ENCODE data around the gene FBXL19.

DNA sequence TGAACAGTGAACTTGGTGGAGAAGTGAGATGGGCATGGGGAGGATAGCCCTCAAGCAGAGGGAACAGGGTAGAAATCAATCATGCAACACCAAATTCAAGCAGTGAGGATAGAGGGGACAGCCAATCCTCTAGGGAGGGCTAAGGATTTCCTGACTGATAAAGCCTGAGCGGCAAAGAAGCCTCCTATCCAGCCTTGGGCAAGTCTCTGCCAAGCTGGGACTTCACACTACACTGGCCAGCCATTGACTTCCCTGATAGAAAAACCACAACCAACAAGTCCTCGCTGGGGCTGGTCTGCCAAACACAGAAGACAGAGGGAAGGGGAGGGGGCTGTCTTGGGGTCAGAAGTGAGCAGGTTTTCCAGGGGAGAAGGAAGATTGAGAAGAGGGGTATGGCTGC lies 2.5 kb upstream of the FBXL19 start:
- no peak for TF ChIP-seq YY1 (IDR thresholded peaks at IDR 0.05)
- TF ChIP-seq, protein P1, sequence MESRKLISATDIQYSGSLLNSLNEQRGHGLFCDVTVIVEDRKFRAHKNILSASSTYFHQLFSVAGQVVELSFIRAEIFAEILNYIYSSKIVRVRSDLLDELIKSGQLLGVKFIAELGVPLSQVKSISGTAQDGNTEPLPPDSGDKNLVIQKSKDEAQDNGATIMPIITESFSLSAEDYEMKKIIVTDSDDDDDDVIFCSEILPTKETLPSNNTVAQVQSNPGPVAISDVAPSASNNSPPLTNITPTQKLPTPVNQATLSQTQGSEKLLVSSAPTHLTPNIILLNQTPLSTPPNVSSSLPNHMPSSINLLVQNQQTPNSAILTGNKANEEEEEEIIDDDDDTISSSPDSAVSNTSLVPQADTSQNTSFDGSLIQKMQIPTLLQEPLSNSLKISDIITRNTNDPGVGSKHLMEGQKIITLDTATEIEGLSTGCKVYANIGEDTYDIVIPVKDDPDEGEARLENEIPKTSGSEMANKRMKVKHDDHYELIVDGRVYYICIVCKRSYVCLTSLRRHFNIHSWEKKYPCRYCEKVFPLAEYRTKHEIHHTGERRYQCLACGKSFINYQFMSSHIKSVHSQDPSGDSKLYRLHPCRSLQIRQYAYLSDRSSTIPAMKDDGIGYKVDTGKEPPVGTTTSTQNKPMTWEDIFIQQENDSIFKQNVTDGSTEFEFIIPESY (IDR thresholded peaks at IDR 0.05): no peak
- TF ChIP-seq, protein P2, sequence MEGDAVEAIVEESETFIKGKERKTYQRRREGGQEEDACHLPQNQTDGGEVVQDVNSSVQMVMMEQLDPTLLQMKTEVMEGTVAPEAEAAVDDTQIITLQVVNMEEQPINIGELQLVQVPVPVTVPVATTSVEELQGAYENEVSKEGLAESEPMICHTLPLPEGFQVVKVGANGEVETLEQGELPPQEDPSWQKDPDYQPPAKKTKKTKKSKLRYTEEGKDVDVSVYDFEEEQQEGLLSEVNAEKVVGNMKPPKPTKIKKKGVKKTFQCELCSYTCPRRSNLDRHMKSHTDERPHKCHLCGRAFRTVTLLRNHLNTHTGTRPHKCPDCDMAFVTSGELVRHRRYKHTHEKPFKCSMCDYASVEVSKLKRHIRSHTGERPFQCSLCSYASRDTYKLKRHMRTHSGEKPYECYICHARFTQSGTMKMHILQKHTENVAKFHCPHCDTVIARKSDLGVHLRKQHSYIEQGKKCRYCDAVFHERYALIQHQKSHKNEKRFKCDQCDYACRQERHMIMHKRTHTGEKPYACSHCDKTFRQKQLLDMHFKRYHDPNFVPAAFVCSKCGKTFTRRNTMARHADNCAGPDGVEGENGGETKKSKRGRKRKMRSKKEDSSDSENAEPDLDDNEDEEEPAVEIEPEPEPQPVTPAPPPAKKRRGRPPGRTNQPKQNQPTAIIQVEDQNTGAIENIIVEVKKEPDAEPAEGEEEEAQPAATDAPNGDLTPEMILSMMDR (IDR thresholded peaks at IDR 0.05; ENCODE audit: low read depth, low read length, missing input control): no peak
- TF ChIP-seq RAD21 (IDR thresholded peaks at IDR 0.05): no peak
- no peak for TF ChIP-seq TAF1 (conservative IDR thresholded peaks at IDR 0.05)
- TF ChIP-seq, protein P3, sequence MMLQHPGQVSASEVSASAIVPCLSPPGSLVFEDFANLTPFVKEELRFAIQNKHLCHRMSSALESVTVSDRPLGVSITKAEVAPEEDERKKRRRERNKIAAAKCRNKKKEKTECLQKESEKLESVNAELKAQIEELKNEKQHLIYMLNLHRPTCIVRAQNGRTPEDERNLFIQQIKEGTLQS (IDR thresholded peaks at IDR 0.05): no peak
- no peak for TF ChIP-seq FOXA2 (IDR thresholded peaks at IDR 0.05)
- no peak for TF ChIP-seq SP1 (IDR thresholded peaks at IDR 0.05)
- TF ChIP-seq, protein P4, sequence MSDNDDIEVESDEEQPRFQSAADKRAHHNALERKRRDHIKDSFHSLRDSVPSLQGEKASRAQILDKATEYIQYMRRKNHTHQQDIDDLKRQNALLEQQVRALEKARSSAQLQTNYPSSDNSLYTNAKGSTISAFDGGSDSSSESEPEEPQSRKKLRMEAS (IDR thresholded peaks at IDR 0.05): no peak
- TF ChIP-seq EGR1 (IDR thresholded peaks at IDR 0.05; ENCODE audit: low read depth in 2 of 2): no peak
- TF ChIP-seq, protein P5, sequence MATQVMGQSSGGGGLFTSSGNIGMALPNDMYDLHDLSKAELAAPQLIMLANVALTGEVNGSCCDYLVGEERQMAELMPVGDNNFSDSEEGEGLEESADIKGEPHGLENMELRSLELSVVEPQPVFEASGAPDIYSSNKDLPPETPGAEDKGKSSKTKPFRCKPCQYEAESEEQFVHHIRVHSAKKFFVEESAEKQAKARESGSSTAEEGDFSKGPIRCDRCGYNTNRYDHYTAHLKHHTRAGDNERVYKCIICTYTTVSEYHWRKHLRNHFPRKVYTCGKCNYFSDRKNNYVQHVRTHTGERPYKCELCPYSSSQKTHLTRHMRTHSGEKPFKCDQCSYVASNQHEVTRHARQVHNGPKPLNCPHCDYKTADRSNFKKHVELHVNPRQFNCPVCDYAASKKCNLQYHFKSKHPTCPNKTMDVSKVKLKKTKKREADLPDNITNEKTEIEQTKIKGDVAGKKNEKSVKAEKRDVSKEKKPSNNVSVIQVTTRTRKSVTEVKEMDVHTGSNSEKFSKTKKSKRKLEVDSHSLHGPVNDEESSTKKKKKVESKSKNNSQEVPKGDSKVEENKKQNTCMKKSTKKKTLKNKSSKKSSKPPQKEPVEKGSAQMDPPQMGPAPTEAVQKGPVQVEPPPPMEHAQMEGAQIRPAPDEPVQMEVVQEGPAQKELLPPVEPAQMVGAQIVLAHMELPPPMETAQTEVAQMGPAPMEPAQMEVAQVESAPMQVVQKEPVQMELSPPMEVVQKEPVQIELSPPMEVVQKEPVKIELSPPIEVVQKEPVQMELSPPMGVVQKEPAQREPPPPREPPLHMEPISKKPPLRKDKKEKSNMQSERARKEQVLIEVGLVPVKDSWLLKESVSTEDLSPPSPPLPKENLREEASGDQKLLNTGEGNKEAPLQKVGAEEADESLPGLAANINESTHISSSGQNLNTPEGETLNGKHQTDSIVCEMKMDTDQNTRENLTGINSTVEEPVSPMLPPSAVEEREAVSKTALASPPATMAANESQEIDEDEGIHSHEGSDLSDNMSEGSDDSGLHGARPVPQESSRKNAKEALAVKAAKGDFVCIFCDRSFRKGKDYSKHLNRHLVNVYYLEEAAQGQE (IDR thresholded peaks at IDR 0.05): no peak
- TF ChIP-seq JUND (IDR thresholded peaks at IDR 0.05): no peak
- no peak for TF ChIP-seq RXRA (IDR thresholded peaks at IDR 0.05)
